Bronchial epithelial cell (primary cell): ENCODE results near the gene PDZD11. TPM values are rescaled to one million over a fixed set of nuclear protein-coding genes. Genes with fewer than 3 reads are reported as not detected.
"Not testable (repeated sequence)": the region's sequence is repeated elsewhere in the genome, so short reads cannot be mapped to it uniquely, and the experiment has no call there.

Experiments used
- DNase-seq: peaks from one replicate; pipeline ENCODE4 v3.0.0-alpha.2; 2010; ENCODE audit warnings: low read depth
- FAIRE-seq: peaks from 2 replicates; lab custom pipeline; 2011; peaks lifted over from hg19 to GRCh38; lab: Jason Lieb, UNC
- H3K27me3 ChIP-seq: 2 replicates; pipeline ENCODE4 v1.5.1; 2011; ENCODE audit warnings: low read length; ENCODE audit not compliant: control insufficient read depth, insufficient read depth
- H3K36me3 ChIP-seq: 2 replicates; pipeline ENCODE4 v1.5.1; 2011; ENCODE audit warnings: low read length; ENCODE audit not compliant: control insufficient read depth, insufficient read depth
- H3K4me3 ChIP-seq: 2 replicates; pipeline ENCODE4 v1.5.1; 2011; ENCODE audit warnings: mild to moderate bottlenecking, low read depth, low read length, control low read depth
- CTCF ChIP-seq: IDR thresholded peaks from 2 replicates; pipeline ENCODE4 v1.5.1; 2011; ENCODE audit warnings: mild to moderate bottlenecking, moderate library complexity, low read length, control low read depth, inconsistent platforms; ENCODE audit not compliant: insufficient read depth, severe bottlenecking
- total RNA-seq: library from RNA; depleted of rRNA; stranded (reverse); fragments of >200 nt; gene quantifications from 2 replicates; pipeline ENCODE4 v1.2.1, GENCODE V29; 2014

Gene PDZD11
- 18.7 and 31.0 TPM in 2 replicates for total RNA-seq

GRCh38 chrX:70289793-70290770 is at the start of gene PDZD11, which contains the start of gene KIF4A:
Gene PDZD11, minus strand, starts transcription at chrX:70289927. Its CDS starts 586 bp downstream, at chrX:70289341.
Gene KIF4A, plus strand, starts transcription at chrX:70290104. Its CDS starts 355 bp downstream, at chrX:70290459.
- no peak for TF ChIP-seq CTCF
- FAIRE-seq (no peak), DNase-seq (peak; percentile 72)
- peak within 1 kb of the TSS; percentile 74 for H3K4me3 ChIP-seq
- no peaks in the 10 kb centered on the region for H3K27me3 ChIP-seq
- peaks cover 2% of the 10 kb centered on the region for H3K36me3 ChIP-seq

GRCh38 chrX:70338290-70338689 is 48.6 kb upstream of the PDZD11 start:
- H3K27me3 ChIP-seq: no peaks in the 10 kb centered on the region
- no peak for FAIRE-seq
- no peak for TF ChIP-seq CTCF
- no peak overlapping the region for H3K4me3 ChIP-seq
- no peaks in the 10 kb centered on the region for H3K36me3 ChIP-seq
- no peak for DNase-seq

GRCh38 chrX:70336767-70337166 is 47.0 kb upstream of the PDZD11 start:
- no peaks in the 10 kb centered on the region for H3K36me3 ChIP-seq
- TF ChIP-seq CTCF: no peak
- DNase-seq: no peak
- no peak for FAIRE-seq
- no peaks in the 10 kb centered on the region for H3K27me3 ChIP-seq
- no peak overlapping the region for H3K4me3 ChIP-seq

- DNase-seq (no peak), FAIRE-seq (no peak)
- H3K4me3 ChIP-seq: no peak overlapping the region
- H3K36me3 ChIP-seq: no peaks in the 10 kb centered on the region
- no peaks in the 10 kb centered on the region for H3K27me3 ChIP-seq
- peak; percentile 9 for TF ChIP-seq CTCF
These were observed 42.9 kb upstream of the PDZD11 start for GRCh38 chrX:70332600-70332999.

- Histone ChIP-seq H3K27me3 (no peaks in the 10 kb centered on the region), H3K36me3 (no peaks in the 10 kb centered on the region), H3K4me3 (no peak overlapping the region)
- no peak for TF ChIP-seq CTCF
- FAIRE-seq (no peak), DNase-seq (no peak)
These were observed 41.4 kb upstream of the PDZD11 start for GRCh38 chrX:70331161-70331560.

GRCh38 chrX:70324326-70324725 is 34.6 kb upstream of the PDZD11 start:
- Histone ChIP-seq H3K36me3 (no peaks in the 10 kb centered on the region), H3K4me3 (no peak overlapping the region), H3K27me3 (no peaks in the 10 kb centered on the region)
- DNase-seq: no peak
- no peak for FAIRE-seq
- TF ChIP-seq CTCF: no peak

GRCh38 chrX:70323628-70324027 is 33.9 kb upstream of the PDZD11 start:
- not testable (repeated sequence) for H3K27me3 ChIP-seq, DNase-seq, H3K36me3 ChIP-seq, H3K4me3 ChIP-seq, FAIRE-seq
